ENCODE measurements around the gene CCPG1. TPM values are rescaled to one million over a fixed set of nuclear protein-coding genes. Genes with fewer than 3 reads are reported as not detected.
A peak's percentile ranks its signal among the peaks of the same experiment; 100 is the strongest.

Gene CCPG1
- total and polyA plus RNA-seq, 2 of the 13 experiments (the other 11 are each of a cell fraction or from before 2014, with no cell fraction given): 16.1 to 19.5 TPM

- no peak for TF ChIP-seq MNT (IDR thresholded peaks at IDR 0.05)
- no peak for TF ChIP-seq HOXD1 (CRISPR knock-in tag; IDR thresholded peaks at IDR 0.05)
- TF ChIP-seq TEAD2 (CRISPR knock-in tag; IDR thresholded peaks at IDR 0.05): no peak
- peak; percentile 60 for TF ChIP-seq ZNF589 (CRISPR knock-in tag; conservative IDR thresholded peaks at IDR 0.05)
- peak; percentile 77; the same call in 1 of the 2 replicates for TF ChIP-seq GTF3A (CRISPR knock-in tag; conservative IDR thresholded peaks at IDR 0.05)
- no peak for TF ChIP-seq RORA (CRISPR knock-in tag; IDR thresholded peaks at IDR 0.05)
- TF ChIP-seq REPIN1 (CRISPR knock-in tag; IDR thresholded peaks at IDR 0.05; ENCODE audit: borderline replicate concordance, low read depth): peak; percentile 76; the same call in 1 of the 2 replicates
- TF ChIP-seq SNAPC2 (CRISPR knock-in tag; IDR thresholded peaks at IDR 0.05): peak; percentile 95; the same call in 1 of the 2 replicates
- peak; percentile 82; the same call in 1 of the 2 replicates for TF ChIP-seq MIER2 (CRISPR knock-in tag; IDR thresholded peaks at IDR 0.05)
- TF ChIP-seq ZNF660 (CRISPR knock-in tag; IDR thresholded peaks at IDR 0.05; ENCODE audit: borderline replicate concordance, low read depth): no peak
- TF ChIP-seq ZNF572 (CRISPR knock-in tag; IDR thresholded peaks at IDR 0.05): no peak
- TF ChIP-seq WIZ (CRISPR knock-in tag; IDR thresholded peaks at IDR 0.05): peak; percentile 74; the same call in 1 of the 2 replicates
- TF ChIP-seq ZNF503 (CRISPR knock-in tag; IDR thresholded peaks at IDR 0.05): peak; percentile 41; the same call in 1 of the 2 replicates
- TF ChIP-seq ZNF484 (CRISPR knock-in tag; IDR thresholded peaks at IDR 0.05; ENCODE audit: borderline replicate concordance, low read depth): no peak
- peak; percentile 90 for TF ChIP-seq ZBTB25 (CRISPR knock-in tag; IDR thresholded peaks at IDR 0.05)
- 0 out of 2 replicates have a peak, but pooled peaks have one; percentile 51 for TF ChIP-seq ZNF101 (CRISPR knock-in tag; IDR thresholded peaks at IDR 0.05; ENCODE audit: borderline replicate concordance, low read depth)
- peak; percentile 90 for TF ChIP-seq HDAC1 (CRISPR knock-in tag; IDR thresholded peaks at IDR 0.05)
- TF ChIP-seq ZBTB21 (CRISPR knock-in tag; IDR thresholded peaks at IDR 0.05): peak; percentile 57
- no peak for TF ChIP-seq MLLT10 (CRISPR knock-in tag; IDR thresholded peaks at IDR 0.05)
- TF ChIP-seq E2F1 (CRISPR knock-in tag; IDR thresholded peaks at IDR 0.05): no peak; the same call in none of the 2 replicates
- no peak for TF ChIP-seq ZNF367 (CRISPR knock-in tag; IDR thresholded peaks at IDR 0.05; ENCODE audit: borderline replicate concordance)
Measured at GRCh38 chr15:55318588-55319494, 89.3 kb downstream of the CCPG1 start, which contains the start of the genes PIGB and PIGBOS1 (continued).

Data from HepG2 (cell line).